OCI-LY7 (cell line): ENCODE data around the gene HNRNPU. TPM values are rescaled to one million over a fixed set of nuclear protein-coding genes. Genes with fewer than 3 reads are reported as not detected.

ENCODE experiments used
- Bru-seq: library from RNA; stranded (reverse); fragments of 400-500 nt; gene quantifications from one replicate; lab custom pipeline; 2021; lab: Mats Ljungman, UMichigan
- BruChase-seq, 2 experiments: library from RNA; stranded (reverse); fragments of 400-500 nt; gene quantifications; one replicate each; lab custom pipeline; 2021; lab: Mats Ljungman, UMichigan
- BruUV-seq: library from RNA; stranded (reverse); fragments of 400-500 nt; replicated peaks from 2 replicates; lab custom pipeline; 2021; lab: Mats Ljungman, UMichigan
- CTCF ChIA-PET: fragments of 300-600 bp; sonication (Branson Sonifier 250); formaldehyde crosslinking; loops from one replicate; lab custom pipeline; 2022; ENCODE audit warnings: antibody characterized with exemption; ENCODE audit not compliant: unreplicated experiment; lab: Charles Lee
- POLR2A ChIA-PET: fragments of 300-600 bp; sonication (Branson Sonifier 250); formaldehyde crosslinking; loops from one replicate; lab custom pipeline; 2022; ENCODE audit warnings: antibody characterized with exemption; lab: Charles Lee
- DNase-seq: peaks from one replicate; pipeline ENCODE4 v3.0.0-alpha.2; 2015; ENCODE audit warnings: low spot score
- H2AFZ ChIP-seq: fragments of 200-600 bp; sonication (generic), shearing (Covaris generic); 2 replicates; pipeline ENCODE4 v1.6.1; 2014; ENCODE audit warnings: mild to moderate bottlenecking, antibody characterized with exemption, low read length, moderate library complexity
- H3K27ac ChIP-seq: fragments of 200-600 bp; sonication (generic); 2 replicates; pipeline ENCODE4 v1.5.1; 2014; ENCODE audit warnings: mixed run types, low read depth, mild to moderate bottlenecking, moderate library complexity, low read length, inconsistent platforms; ENCODE audit not compliant: poor library complexity, severe bottlenecking
- H3K36me3 ChIP-seq: fragments of 200-600 bp; sonication (generic); 2 replicates; pipeline ENCODE4 v1.6.1; 2014; ENCODE audit warnings: mild to moderate bottlenecking, antibody characterized with exemption, low read length, moderate library complexity, mixed read lengths; ENCODE audit not compliant: insufficient read depth
- H3K4me1 ChIP-seq: fragments of 200-600 bp; sonication (generic); 2 replicates; pipeline ENCODE4 v1.5.1; 2014; ENCODE audit warnings: mild to moderate bottlenecking, low read length; ENCODE audit not compliant: insufficient read depth, poor library complexity, severe bottlenecking
- H3K4me2 ChIP-seq: fragments of 200-600 bp; sonication (generic); 2 replicates; pipeline ENCODE4 v1.6.1; 2014; ENCODE audit warnings: mild to moderate bottlenecking, low read length
- H3K4me3 ChIP-seq: fragments of 200-600 bp; sonication (generic); 2 replicates; pipeline ENCODE4 v1.5.1; 2014; ENCODE audit warnings: mild to moderate bottlenecking, low read depth, low read length; ENCODE audit not compliant: poor library complexity, severe bottlenecking
- H3K79me2 ChIP-seq: fragments of 200-600 bp; sonication (generic); 2 replicates; pipeline ENCODE4 v1.6.1; 2016; ENCODE audit warnings: low read depth, mild to moderate bottlenecking, low read length, moderate library complexity, mixed read lengths; ENCODE audit not compliant: insufficient read depth
- H3K9me2 ChIP-seq: fragments of 200-600 bp; sonication (generic); 2 replicates; pipeline ENCODE4 v1.6.1; 2016; ENCODE audit warnings: mild to moderate bottlenecking, low read length, mixed read lengths; ENCODE audit not compliant: insufficient read depth
- H3K9me3 ChIP-seq: fragments of 200-600 bp; sonication (generic); 2 replicates; pipeline ENCODE4 v1.6.1; 2014; ENCODE audit warnings: mild to moderate bottlenecking, mixed run types, low read length, mixed read lengths
- H4K20me1 ChIP-seq: fragments of 200-600 bp; sonication (generic); 2 replicates; pipeline ENCODE4 v1.6.1; 2014; ENCODE audit warnings: mild to moderate bottlenecking, antibody characterized with exemption, low read length, moderate library complexity, mixed read lengths; ENCODE audit not compliant: insufficient read depth
- CTCF ChIP-seq: fragments of 200-600 bp; sonication (generic); conservative IDR thresholded peaks from 2 replicates; pipeline ENCODE4 v1.5.1; 2014; ENCODE audit warnings: mild to moderate bottlenecking, antibody characterized with exemption, low read length, moderate library complexity, mixed read lengths
- EZH2phosphoT487 ChIP-seq: fragments of 200-600 bp; sonication (generic); IDR thresholded peaks from 2 replicates; pipeline ENCODE4 v1.6.1; 2018; ENCODE audit warnings: low read depth, borderline replicate concordance, mild to moderate bottlenecking, mixed run types, antibody characterized with exemption, low read length, moderate library complexity, mixed read lengths
- intact Hi-C: fragments of 100-400 bp; cut with micrococcal nuclease; formaldehyde crosslinking; loops from one replicate; pipeline ENCODE4 v1.10.0; 2022; ENCODE audit not compliant: unreplicated experiment
- long read RNA-seq: library from polyadenylated mRNA; stranded (forward); transcript quantifications from one replicate; pipeline ENCODE4 v2.0.0, GENCODE V29; 2022
- total RNA-seq, 2 experiments: library from RNA; depleted of rRNA in 1 of 2; stranded (reverse); fragments of >200 nt in 1 of 2; shearing (Covaris generic) in 1 of 2; gene quantifications; 2 replicates each; pipeline ENCODE4 v1.2.3, GENCODE V29; 2014 to 2022

HNRNPU gene
- total RNA-seq (2014; rRNA removed; shearing (Covaris generic)) = 426 and 592 TPM in 2 replicates
- total RNA-seq (2022) = 610 and 650 TPM in 2 replicates
- percentile 100 among the genes with signal in this experiment for Bru-seq, nascent RNA
- percentile 100 among the genes with signal in this experiment for BruChase-seq, experiment 1, labeled RNA remaining after a 6-hour chase
- percentile 100 among the genes with signal in this experiment for BruChase-seq, experiment 2, labeled RNA remaining after a 2-hour chase
- long read RNA-seq, full-length matches to known transcripts = 1,041 of 1,178 reads
- long read RNA-seq, partial matches to known transcripts = 43 of 1,178 reads
- long read RNA-seq, other reads (novel, unspliced or antisense) = 94 of 1,178 reads

GRCh38 chr1:244864253-244865027 is at the start of gene HNRNPU:
Gene HNRNPU (minus strand): TSS chr1:244864543. CDS start chr1:244864307, 236 bp downstream.
- Histone ChIP-seq H3K36me3 (peaks cover 45% of the 10 kb centered on the region), H3K9me2 (no peaks in the 10 kb centered on the region), H4K20me1 (peaks cover 34% of the 10 kb centered on the region), H3K4me2 (peak within 1 kb of the TSS; percentile 87), H3K79me2 (peaks cover 68% of the 10 kb centered on the region), H3K4me1 (peaks cover 45% of the 10 kb centered on the region), H3K9me3 (no peaks in the 10 kb centered on the region), H3K4me3 (peak within 1 kb of the TSS; percentile 84), H3K27ac (peak within 1 kb of the TSS; percentile 86), H2AFZ (peak within 1 kb of the TSS; percentile 73)
- TF ChIP-seq EZH2phosphoT487 (no peak), CTCF (peak; percentile 50)
- POLR2A ChIA-PET = interaction anchor here (0.9 to 6.2 kb wide), 25 partner anchors 11 to 183 kb away, joined by 3 to 83 read pairs (median 4); partner anchors contain the start of gene COX20
- CTCF ChIA-PET = interaction anchor here (0.6 to 1.3 kb wide), 4 partner anchors 10 to 178 kb away, joined by 3 to 5 read pairs (median 4); partner anchors contain the start of gene COX20
- BruUV-seq = no TSS peak
- intact Hi-C loops = loop anchor here (1.0 kb wide), 2 partner anchors 57 to 106 kb away; no protein-coding TSS in a partner anchor
- DNase-seq = peak; percentile 99

- H3K27ac ChIP-seq = no peak overlapping the region
- peaks cover 6% of the 10 kb centered on the region for H3K4me1 ChIP-seq
- H3K9me3 ChIP-seq = no peaks in the 10 kb centered on the region
- H4K20me1 ChIP-seq = no peaks in the 10 kb centered on the region
- ChIA-PET POLR2A (no interaction called here), CTCF (no interaction called here)
- no peaks in the 10 kb centered on the region for H3K36me3 ChIP-seq
- BruUV-seq = no TSS peak
- intact Hi-C loops = no loop called here
- no peak for TF ChIP-seq CTCF
- no peak for TF ChIP-seq EZH2phosphoT487
- H3K79me2 ChIP-seq = no peaks in the 10 kb centered on the region
- H3K9me2 ChIP-seq = no peaks in the 10 kb centered on the region
- H3K4me2 ChIP-seq = no peak overlapping the region
- H2AFZ ChIP-seq = no peak overlapping the region
- no peak for DNase-seq
- no peak overlapping the region for H3K4me3 ChIP-seq
Measured at GRCh38 chr1:244913806-244914205, 49.5 kb upstream of the HNRNPU start.
